Measurements from ENCODE around the gene MARS1.

GRCh38 chr12:57541717-57542116 is 53.8 kb downstream of the MARS1 start:
- TF ChIP-seq POLR2AphosphoS5 (IDR thresholded peaks at IDR 0.05; ENCODE audit: low read depth), result no peak
- TF ChIP-seq CTCF (conservative IDR thresholded peaks at IDR 0.05; ENCODE audit: low read depth in 2 of 2), result no peak
- TF ChIP-seq, protein P1, sequence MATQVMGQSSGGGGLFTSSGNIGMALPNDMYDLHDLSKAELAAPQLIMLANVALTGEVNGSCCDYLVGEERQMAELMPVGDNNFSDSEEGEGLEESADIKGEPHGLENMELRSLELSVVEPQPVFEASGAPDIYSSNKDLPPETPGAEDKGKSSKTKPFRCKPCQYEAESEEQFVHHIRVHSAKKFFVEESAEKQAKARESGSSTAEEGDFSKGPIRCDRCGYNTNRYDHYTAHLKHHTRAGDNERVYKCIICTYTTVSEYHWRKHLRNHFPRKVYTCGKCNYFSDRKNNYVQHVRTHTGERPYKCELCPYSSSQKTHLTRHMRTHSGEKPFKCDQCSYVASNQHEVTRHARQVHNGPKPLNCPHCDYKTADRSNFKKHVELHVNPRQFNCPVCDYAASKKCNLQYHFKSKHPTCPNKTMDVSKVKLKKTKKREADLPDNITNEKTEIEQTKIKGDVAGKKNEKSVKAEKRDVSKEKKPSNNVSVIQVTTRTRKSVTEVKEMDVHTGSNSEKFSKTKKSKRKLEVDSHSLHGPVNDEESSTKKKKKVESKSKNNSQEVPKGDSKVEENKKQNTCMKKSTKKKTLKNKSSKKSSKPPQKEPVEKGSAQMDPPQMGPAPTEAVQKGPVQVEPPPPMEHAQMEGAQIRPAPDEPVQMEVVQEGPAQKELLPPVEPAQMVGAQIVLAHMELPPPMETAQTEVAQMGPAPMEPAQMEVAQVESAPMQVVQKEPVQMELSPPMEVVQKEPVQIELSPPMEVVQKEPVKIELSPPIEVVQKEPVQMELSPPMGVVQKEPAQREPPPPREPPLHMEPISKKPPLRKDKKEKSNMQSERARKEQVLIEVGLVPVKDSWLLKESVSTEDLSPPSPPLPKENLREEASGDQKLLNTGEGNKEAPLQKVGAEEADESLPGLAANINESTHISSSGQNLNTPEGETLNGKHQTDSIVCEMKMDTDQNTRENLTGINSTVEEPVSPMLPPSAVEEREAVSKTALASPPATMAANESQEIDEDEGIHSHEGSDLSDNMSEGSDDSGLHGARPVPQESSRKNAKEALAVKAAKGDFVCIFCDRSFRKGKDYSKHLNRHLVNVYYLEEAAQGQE (IDR thresholded peaks at IDR 0.05; ENCODE audit: unreplicated experiment), result no peak
- TF ChIP-seq EZH2 (IDR thresholded peaks at IDR 0.05; ENCODE audit: low read depth, unreplicated experiment), result no peak
- no peak for TF ChIP-seq EZH2phosphoT487 (IDR thresholded peaks at IDR 0.05; ENCODE audit: unreplicated experiment)
- no peak for TF ChIP-seq NANOG (IDR thresholded peaks at IDR 0.05; ENCODE audit: borderline replicate concordance)
- TF ChIP-seq ZNF331 (CRISPR knock-in tag; IDR thresholded peaks at IDR 0.05; ENCODE audit: low read depth), result no peak
- TF ChIP-seq CREB1 (CRISPR knock-in tag; IDR thresholded peaks at IDR 0.05; ENCODE audit: low read depth), result no peak
- TF ChIP-seq STAT1 (IDR thresholded peaks at IDR 0.05; ENCODE audit: unreplicated experiment), result no peak
- TF ChIP-seq JUNB (IDR thresholded peaks at IDR 0.05; ENCODE audit: unreplicated experiment), result no peak
- TF ChIP-seq, protein P2, sequence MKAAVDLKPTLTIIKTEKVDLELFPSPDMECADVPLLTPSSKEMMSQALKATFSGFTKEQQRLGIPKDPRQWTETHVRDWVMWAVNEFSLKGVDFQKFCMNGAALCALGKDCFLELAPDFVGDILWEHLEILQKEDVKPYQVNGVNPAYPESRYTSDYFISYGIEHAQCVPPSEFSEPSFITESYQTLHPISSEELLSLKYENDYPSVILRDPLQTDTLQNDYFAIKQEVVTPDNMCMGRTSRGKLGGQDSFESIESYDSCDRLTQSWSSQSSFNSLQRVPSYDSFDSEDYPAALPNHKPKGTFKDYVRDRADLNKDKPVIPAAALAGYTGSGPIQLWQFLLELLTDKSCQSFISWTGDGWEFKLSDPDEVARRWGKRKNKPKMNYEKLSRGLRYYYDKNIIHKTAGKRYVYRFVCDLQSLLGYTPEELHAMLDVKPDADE (IDR thresholded peaks at IDR 0.05), result no peak

Measured in GM23338 (cell line).